ENCODE results near the gene ZNF638. TPM values are rescaled to one million over a fixed set of nuclear protein-coding genes. Genes with fewer than 3 reads are reported as not detected.

ZNF638 gene
- total and polyA plus RNA-seq, 2 of the 8 experiments (the other 6 are each of a cell fraction or from before 2014, with no cell fraction given), result 45.3 to 143 TPM

DNA sequence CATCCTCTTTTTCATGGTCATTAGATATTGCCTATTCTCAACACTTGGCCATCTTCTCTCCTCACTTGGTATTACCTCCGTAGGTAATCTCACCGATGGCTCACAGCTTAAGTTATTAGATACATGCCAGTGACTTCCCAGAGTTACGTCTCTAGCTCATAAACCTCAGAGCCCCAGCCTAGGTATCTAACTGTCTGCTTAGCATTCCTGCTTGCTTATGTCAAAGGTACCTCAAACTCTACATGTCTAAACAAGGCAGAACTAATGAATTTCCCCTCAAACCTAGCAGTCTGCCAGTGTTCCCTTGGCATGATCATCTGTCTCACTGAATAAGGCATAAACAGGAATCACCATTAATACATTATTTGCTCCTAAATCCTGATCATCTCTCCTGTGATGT is 27.7 kb upstream of the ZNF638 start:
- H3K36me3 ChIP-seq (ENCODE audit: control insufficient read depth in 2 of 4, insufficient read depth in 4 of 4, low read length in 3 of 4), result no peaks in the 10 kb centered on the region
- no peak overlapping the region for H2BK120ac ChIP-seq (replicated peaks; ENCODE audit: low read depth, low read length)
- H4K20me1 ChIP-seq (replicated peaks in 1 of 2; ENCODE audit: control insufficient read depth in 1 of 2, insufficient read depth in 2 of 2, low read length in 2 of 2), result peaks cover 0 to 2% of the 10 kb centered on the region in 2 experiments
- no peak overlapping the region for H3K27ac ChIP-seq (ENCODE audit: low read depth, low read length)
- no peak overlapping the region for H2BK20ac ChIP-seq (ENCODE audit: low read length)
- no peak overlapping the region for H3K4me2 ChIP-seq (ENCODE audit: insufficient read depth in 1 of 2, low read depth in 2 of 2, low read length in 2 of 2)
- H3K4me1 ChIP-seq (replicated peaks in 1 of 4; ENCODE audit: control insufficient read depth in 3 of 4, insufficient read depth in 4 of 4, low read length in 3 of 4), result no peaks in the 10 kb centered on the region
- H3K27me3 ChIP-seq (replicated peaks in 1 of 4; ENCODE audit: control insufficient read depth in 3 of 4, extremely low read depth in 1 of 4, insufficient read depth in 3 of 4, low read length in 3 of 4), result no peaks in the 10 kb centered on the region
- no peaks in the 10 kb centered on the region; the same call in 1 of the 2 replicates for H3K23me2 ChIP-seq (ENCODE audit: low read depth, low read length)
- no peak overlapping the region for H2AFZ ChIP-seq (ENCODE audit: low read length)
- H3K4me3 ChIP-seq (ENCODE audit: extremely low read depth in 1 of 4, insufficient read depth in 2 of 4, low read depth in 3 of 4, low read length in 4 of 4), result no peak overlapping the region
- no peak overlapping the region for H2BK12ac ChIP-seq (ENCODE audit: low read depth, low read length)
- no peak overlapping the region for H3K4ac ChIP-seq (replicated peaks; ENCODE audit: insufficient read length, low read depth, low read length)
- no peak overlapping the region for H2AK5ac ChIP-seq (ENCODE audit: low read depth, low read length)
- no peak for DNase-seq (ENCODE audit: low read depth in 1 of 2, low spot score in 2 of 2)
- WGBS, 2 experiments (ENCODE audit: extremely low coverage in 1 of 2, insufficient coverage in 1 of 2, insufficient read length in 1 of 2, insufficient replicate concordance in 2 of 2, low coverage in 1 of 2, low lambda C conversion rate in 2 of 2, missing lambda C conversion rate in 1 of 2), result 83% methylated on average over 3 of the region's 3 CpGs; no CpG with 5 or more reads in 1 of the 2 experiments
- H3K9ac ChIP-seq (replicated peaks in 1 of 4; ENCODE audit: extremely low read depth in 1 of 4, low read depth in 3 of 4, low read length in 3 of 4), result no peak overlapping the region
- no peak overlapping the region for H4K5ac ChIP-seq (ENCODE audit: insufficient read length, low read depth, low read length)
- no peak for FAIRE-seq
- no peak overlapping the region for H2BK5ac ChIP-seq (ENCODE audit: low read depth, low read length)
- H3K23ac ChIP-seq (ENCODE audit: insufficient read length), result no peak overlapping the region
- no peak overlapping the region for H2BK15ac ChIP-seq (ENCODE audit: low read length)
- H3K14ac ChIP-seq (ENCODE audit: insufficient read length), result no peak overlapping the region
- no peak overlapping the region for H3K56ac ChIP-seq (replicated peaks; ENCODE audit: insufficient read length, low read depth, low read length)
- no peaks in the 10 kb centered on the region for H3K9me3 ChIP-seq (ENCODE audit: insufficient read depth in 2 of 2, low read depth in 1 of 2, low read length in 1 of 2)
- H4K91ac ChIP-seq (replicated peaks; ENCODE audit: insufficient read length, low read length), result no peak overlapping the region
- H3K18ac ChIP-seq (ENCODE audit: extremely low read depth, low read length), result no peak overlapping the region
- no peaks in the 10 kb centered on the region; the same call in 1 of the 2 replicates for H3K79me1 ChIP-seq (ENCODE audit: low read depth, low read length)
- CTCF ChIA-PET (ENCODE audit: partially characterized antibody), result interaction anchor here (0.9 to 1.5 kb wide), 3 partner anchors 12 to 81 kb away, joined by 3 to 4 read pairs (median 3); no protein-coding TSS in a partner anchor
- no peak overlapping the region for H4K8ac ChIP-seq (ENCODE audit: extremely low read depth, insufficient read depth, low read length)
- H3K79me2 ChIP-seq (ENCODE audit: control insufficient read depth in 1 of 2, insufficient read depth in 2 of 2, low read length in 2 of 2), result peaks cover 0 to 46% of the 10 kb centered on the region in 2 experiments; a peak in 2 of 4 replicates
- POLR2A ChIA-PET (ENCODE audit: partially characterized antibody), result interaction anchor here (1.2 kb wide), 1 partner anchor 10 kb away, joined by 3 read pairs; no protein-coding TSS in a partner anchor
- TF ChIP-seq SRF (IDR thresholded peaks at IDR 0.05; ENCODE audit: low read depth, low read length) (no peak), KDM4A (IDR thresholded peaks at IDR 0.05; ENCODE audit: low read depth, low read length, severe bottlenecking) (no peak), NANOG (IDR thresholded peaks at IDR 0.05; ENCODE audit: insufficient read depth, low read depth, low read length, poor library complexity, severe bottlenecking) (no peak), SIX5 (IDR thresholded peaks at IDR 0.05; ENCODE audit: low read depth, low read length) (no peak), SIN3A (conservative IDR thresholded peaks at IDR 0.05 in 1 of 2, IDR thresholded peaks at IDR 0.05 in 1 of 2; ENCODE audit: low read depth in 1 of 2, low read length in 2 of 2) (no peak), RBBP5 (IDR thresholded peaks at IDR 0.05; ENCODE audit: borderline replicate concordance, low read depth, low read length) (no peak), CBX5 (IDR thresholded peaks at IDR 0.05; ENCODE audit: low read depth, low read length) (no peak), CHD1 (IDR thresholded peaks at IDR 0.05; ENCODE audit: low read depth, low read length) (no peak)
- TF ChIP-seq, protein P1, sequence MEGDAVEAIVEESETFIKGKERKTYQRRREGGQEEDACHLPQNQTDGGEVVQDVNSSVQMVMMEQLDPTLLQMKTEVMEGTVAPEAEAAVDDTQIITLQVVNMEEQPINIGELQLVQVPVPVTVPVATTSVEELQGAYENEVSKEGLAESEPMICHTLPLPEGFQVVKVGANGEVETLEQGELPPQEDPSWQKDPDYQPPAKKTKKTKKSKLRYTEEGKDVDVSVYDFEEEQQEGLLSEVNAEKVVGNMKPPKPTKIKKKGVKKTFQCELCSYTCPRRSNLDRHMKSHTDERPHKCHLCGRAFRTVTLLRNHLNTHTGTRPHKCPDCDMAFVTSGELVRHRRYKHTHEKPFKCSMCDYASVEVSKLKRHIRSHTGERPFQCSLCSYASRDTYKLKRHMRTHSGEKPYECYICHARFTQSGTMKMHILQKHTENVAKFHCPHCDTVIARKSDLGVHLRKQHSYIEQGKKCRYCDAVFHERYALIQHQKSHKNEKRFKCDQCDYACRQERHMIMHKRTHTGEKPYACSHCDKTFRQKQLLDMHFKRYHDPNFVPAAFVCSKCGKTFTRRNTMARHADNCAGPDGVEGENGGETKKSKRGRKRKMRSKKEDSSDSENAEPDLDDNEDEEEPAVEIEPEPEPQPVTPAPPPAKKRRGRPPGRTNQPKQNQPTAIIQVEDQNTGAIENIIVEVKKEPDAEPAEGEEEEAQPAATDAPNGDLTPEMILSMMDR (IDR thresholded peaks at IDR 0.05; ENCODE audit: control extremely low read depth in 1 of 3, insufficient read depth in 1 of 3, low read depth in 1 of 3, low read length in 3 of 3), result no peak
- TF ChIP-seq, protein P2, sequence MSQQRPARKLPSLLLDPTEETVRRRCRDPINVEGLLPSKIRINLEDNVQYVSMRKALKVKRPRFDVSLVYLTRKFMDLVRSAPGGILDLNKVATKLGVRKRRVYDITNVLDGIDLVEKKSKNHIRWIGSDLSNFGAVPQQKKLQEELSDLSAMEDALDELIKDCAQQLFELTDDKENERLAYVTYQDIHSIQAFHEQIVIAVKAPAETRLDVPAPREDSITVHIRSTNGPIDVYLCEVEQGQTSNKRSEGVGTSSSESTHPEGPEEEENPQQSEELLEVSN (IDR thresholded peaks at IDR 0.05), result no peak

Data from H1 (cell line).